T-helper 2 cell (primary cell): ENCODE results near the gene KDM4D.
"Not testable (repeated sequence)": the region's sequence is repeated elsewhere in the genome, so short reads cannot be mapped to it uniquely, and the experiment has no call there.

Source experiments
- DNase-seq, 5 experiments: peaks; one replicate each; pipeline versions ENCODE4 v3.0.0 to v3.0.0-alpha.2; 2012 to 2022

The KDM4D gene

GRCh38 chr11:94958121-94958696, 15.3 kb upstream of the KDM4D start:
- DNase-seq, result no peak

- DNase-seq, result no peak
Observed at GRCh38 chr11:94959179-94959578, 14.3 kb upstream of the KDM4D start.

GRCh38 chr11:94960488-94960887, 13.0 kb upstream of the KDM4D start:
- no peak for DNase-seq

- no peak for DNase-seq
Observed at GRCh38 chr11:94961255-94961654, 12.3 kb upstream of the KDM4D start.

GRCh38 chr11:94964934-94965333, 8.6 kb upstream of the KDM4D start:
- DNase-seq, result no peak

- DNase-seq, result no peak
Observed at GRCh38 chr11:94968334-94968958, 5.1 kb upstream of the KDM4D start.

GRCh38 chr11:94972700-94973098, 810 bp upstream of the KDM4D start:
- no peak for DNase-seq

GRCh38 chr11:94974178-94974577, 669 bp downstream of the KDM4D start:
- DNase-seq, result peak in 1 of 5 experiments; percentile 6

- DNase-seq, result no peak
Observed at GRCh38 chr11:94975599-94975998, 2.1 kb downstream of the KDM4D start.

- DNase-seq, result no peak
Observed at GRCh38 chr11:94987378-94987777, 13.9 kb downstream of the KDM4D start.

GRCh38 chr11:94988748-94989147, 15.2 kb downstream of the KDM4D start:
- DNase-seq, result no peak

- DNase-seq, result no peak
Observed at GRCh38 chr11:94993400-94993943, 20.0 kb downstream of the KDM4D start.

GRCh38 chr11:94997437-94997836, 23.9 kb downstream of the KDM4D start:
- no peak for DNase-seq

GRCh38 chr11:94998285-94998684, 24.8 kb downstream of the KDM4D start:
- no peak for DNase-seq

GRCh38 chr11:95003716-95004115, 30.2 kb downstream of the KDM4D start:
- DNase-seq, result no peak

- DNase-seq, result no peak
Observed at GRCh38 chr11:95005642-95006041, 32.1 kb downstream of the KDM4D start.

GRCh38 chr11:95011376-95011775, 37.9 kb downstream of the KDM4D start:
- DNase-seq, result no peak

- no peak for DNase-seq
Observed at GRCh38 chr11:95014184-95014821, 40.8 kb downstream of the KDM4D start.

GRCh38 chr11:95016139-95016538, 42.6 kb downstream of the KDM4D start:
- no peak for DNase-seq

- not testable (repeated sequence) for DNase-seq
Observed at GRCh38 chr11:95021468-95021867, 48.0 kb downstream of the KDM4D start.

GRCh38 chr11:95024958-95025357, 51.4 kb downstream of the KDM4D start, which contains the start of gene KDM4E:
KDM4E (plus strand) TSS chr11:95025258; CDS start chr11:95025558, 300 bp downstream.
- DNase-seq, result no peak

GRCh38 chr11:95025594-95025993, 52.1 kb downstream of the KDM4D start:
- not testable (repeated sequence) for DNase-seq

- DNase-seq, result no peak
Observed at GRCh38 chr11:95028357-95028756, 54.8 kb downstream of the KDM4D start.

- DNase-seq, result no peak
Observed at GRCh38 chr11:95033051-95033450, 59.5 kb downstream of the KDM4D start.
